H54 (cell line): ENCODE data around the gene MED28.
A peak's percentile ranks its signal among the peaks of the same experiment; 100 is the strongest.
"Not testable (repeated sequence)": the region's sequence is repeated elsewhere in the genome, so short reads cannot be mapped to it uniquely, and the experiment has no call there.

Experiments used
- DNase-seq: peaks from one replicate; pipeline ENCODE4 v3.0.0; 2011; ENCODE audit warnings: low spot score, mixed read lengths; ENCODE audit not compliant: insufficient read length
- FAIRE-seq: peaks from 3 replicates; lab custom pipeline; 2011; peaks lifted over from hg19 to GRCh38; lab: Jason Lieb, UNC
- POLR2A ChIP-seq: IDR thresholded peaks from 2 replicates; pipeline ENCODE4 v1.6.1; 2011; ENCODE audit warnings: low read depth, mild to moderate bottlenecking, low read length

Gene MED28

GRCh38 chr4:17614416-17615299, at the start of gene MED28:
TSS of gene MED28 (plus strand) at chr4:17614641. CDS start at chr4:17614655, 14 bp downstream.
- DNase-seq (peak; percentile 77), FAIRE-seq (no peak)
- peak; percentile 77 for TF ChIP-seq POLR2A

- DNase-seq, result no peak
- FAIRE-seq, result no peak
- TF ChIP-seq POLR2A, result no peak
Observed at GRCh38 chr4:17565846-17566245, 48.6 kb upstream of the MED28 start.

GRCh38 chr4:17567271-17567670, 47.2 kb upstream of the MED28 start:
- FAIRE-seq (no peak), DNase-seq (no peak)
- TF ChIP-seq POLR2A, result no peak

- no peak for TF ChIP-seq POLR2A
- FAIRE-seq, result no peak
- DNase-seq, result no peak
Observed at GRCh38 chr4:17574206-17574605, 40.2 kb upstream of the MED28 start.

GRCh38 chr4:17575177-17575576, 39.3 kb upstream of the MED28 start:
- not testable (repeated sequence) for FAIRE-seq, DNase-seq

- TF ChIP-seq POLR2A, result peak; percentile 93
- DNase-seq, result peak; percentile 68
- FAIRE-seq, result no peak
Observed at GRCh38 chr4:17576932-17577664, 37.3 kb upstream of the MED28 start, which contains the start of gene LAP3. TSS of gene LAP3 (plus strand) at chr4:17577198. CDS start at chr4:17577466, 268 bp downstream.

GRCh38 chr4:17577665-17578481, 36.6 kb upstream of the MED28 start:
- FAIRE-seq, result no peak
- no peak for TF ChIP-seq POLR2A
- DNase-seq, result no peak

- DNase-seq (no peak), FAIRE-seq (no peak)
- no peak for TF ChIP-seq POLR2A
Observed at GRCh38 chr4:17578482-17578891, 36.0 kb upstream of the MED28 start.

- FAIRE-seq (no peak), DNase-seq (no peak)
- no peak for TF ChIP-seq POLR2A
Observed at GRCh38 chr4:17580969-17581368, 33.5 kb upstream of the MED28 start.

GRCh38 chr4:17583276-17583675, 31.2 kb upstream of the MED28 start:
- no peak for TF ChIP-seq POLR2A
- no peak for FAIRE-seq

GRCh38 chr4:17583941-17584340, 30.5 kb upstream of the MED28 start:
- TF ChIP-seq POLR2A, result no peak

More at GRCh38 chr4:17583276-17583675, 31.2 kb upstream of the MED28 start:
- DNase-seq, result no peak

GRCh38 chr4:17584521-17585213, 29.8 kb upstream of the MED28 start:
- no peak for TF ChIP-seq POLR2A
- FAIRE-seq (no peak), DNase-seq (no peak)

More at GRCh38 chr4:17583941-17584340, 30.5 kb upstream of the MED28 start:
- DNase-seq, result no peak
- FAIRE-seq, result no peak
